PC-3 (cell line): ENCODE measurements around the gene GAB1.

Experiments used
- EZH2 ChIP-seq: fragments of 300-600 bp; sonication (generic); IDR thresholded peaks from one replicate; pipeline ENCODE4 v1.6.1; 2017; ENCODE audit warnings: antibody characterized with exemption, mild to moderate bottlenecking, low read length; ENCODE audit not compliant: unreplicated experiment
- TF ChIP-seq, protein P1 (sequence below): fragments of 300-600 bp; sonication (generic); conservative IDR thresholded peaks from 2 replicates; pipeline ENCODE4 v1.5.1; 2017; ENCODE audit warnings: antibody characterized with exemption, low read depth, mild to moderate bottlenecking, low read length

DNA sequence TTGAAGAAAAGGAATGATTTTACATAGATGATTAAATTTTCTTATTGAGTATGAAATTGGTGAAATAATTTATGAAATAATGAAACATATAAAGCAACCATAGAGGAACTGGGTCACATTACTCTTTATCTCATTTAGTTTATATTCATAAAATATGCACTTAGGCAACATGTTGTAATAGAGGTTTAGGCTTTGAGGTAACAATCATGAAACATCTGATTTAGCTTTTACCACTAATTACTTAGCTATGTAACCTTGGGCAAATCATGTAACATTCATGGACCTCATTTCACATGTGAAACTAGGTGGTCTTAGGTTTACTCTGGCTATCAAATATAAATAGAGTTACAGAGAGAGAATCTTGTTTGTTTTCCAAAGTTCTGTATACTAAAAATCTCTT, 122.3 kb downstream of the GAB1 start:
- TF ChIP-seq, protein P1, sequence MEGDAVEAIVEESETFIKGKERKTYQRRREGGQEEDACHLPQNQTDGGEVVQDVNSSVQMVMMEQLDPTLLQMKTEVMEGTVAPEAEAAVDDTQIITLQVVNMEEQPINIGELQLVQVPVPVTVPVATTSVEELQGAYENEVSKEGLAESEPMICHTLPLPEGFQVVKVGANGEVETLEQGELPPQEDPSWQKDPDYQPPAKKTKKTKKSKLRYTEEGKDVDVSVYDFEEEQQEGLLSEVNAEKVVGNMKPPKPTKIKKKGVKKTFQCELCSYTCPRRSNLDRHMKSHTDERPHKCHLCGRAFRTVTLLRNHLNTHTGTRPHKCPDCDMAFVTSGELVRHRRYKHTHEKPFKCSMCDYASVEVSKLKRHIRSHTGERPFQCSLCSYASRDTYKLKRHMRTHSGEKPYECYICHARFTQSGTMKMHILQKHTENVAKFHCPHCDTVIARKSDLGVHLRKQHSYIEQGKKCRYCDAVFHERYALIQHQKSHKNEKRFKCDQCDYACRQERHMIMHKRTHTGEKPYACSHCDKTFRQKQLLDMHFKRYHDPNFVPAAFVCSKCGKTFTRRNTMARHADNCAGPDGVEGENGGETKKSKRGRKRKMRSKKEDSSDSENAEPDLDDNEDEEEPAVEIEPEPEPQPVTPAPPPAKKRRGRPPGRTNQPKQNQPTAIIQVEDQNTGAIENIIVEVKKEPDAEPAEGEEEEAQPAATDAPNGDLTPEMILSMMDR, result no peak
- TF ChIP-seq EZH2, result no peak
